Endometrial microvascular endothelial cells (primary cell): Measurements from ENCODE around the gene ATN1. TPM values are rescaled to one million over a fixed set of nuclear protein-coding genes. Genes with fewer than 3 reads are reported as not detected.
"Not testable (repeated sequence)": the region's sequence is repeated elsewhere in the genome, so short reads cannot be mapped to it uniquely, and the experiment has no call there.

Experiments
- in situ Hi-C: cut with HindIII; loops from 2 replicates; pipeline ENCODE4 v1.10.0; 2017; ENCODE audit warnings: low sequenced_read_pairs, low pct_unique_long_range_greater_than_20kb; ENCODE audit errors: inconsistent ontology term
- total RNA-seq: library from RNA; depleted of rRNA; stranded (reverse); fragments of >200 nt; gene quantifications from one replicate; pipeline ENCODE4 v1.2.3, GENCODE V29; 2015; ENCODE audit errors: inconsistent ontology term

ATN1 gene, protein sequence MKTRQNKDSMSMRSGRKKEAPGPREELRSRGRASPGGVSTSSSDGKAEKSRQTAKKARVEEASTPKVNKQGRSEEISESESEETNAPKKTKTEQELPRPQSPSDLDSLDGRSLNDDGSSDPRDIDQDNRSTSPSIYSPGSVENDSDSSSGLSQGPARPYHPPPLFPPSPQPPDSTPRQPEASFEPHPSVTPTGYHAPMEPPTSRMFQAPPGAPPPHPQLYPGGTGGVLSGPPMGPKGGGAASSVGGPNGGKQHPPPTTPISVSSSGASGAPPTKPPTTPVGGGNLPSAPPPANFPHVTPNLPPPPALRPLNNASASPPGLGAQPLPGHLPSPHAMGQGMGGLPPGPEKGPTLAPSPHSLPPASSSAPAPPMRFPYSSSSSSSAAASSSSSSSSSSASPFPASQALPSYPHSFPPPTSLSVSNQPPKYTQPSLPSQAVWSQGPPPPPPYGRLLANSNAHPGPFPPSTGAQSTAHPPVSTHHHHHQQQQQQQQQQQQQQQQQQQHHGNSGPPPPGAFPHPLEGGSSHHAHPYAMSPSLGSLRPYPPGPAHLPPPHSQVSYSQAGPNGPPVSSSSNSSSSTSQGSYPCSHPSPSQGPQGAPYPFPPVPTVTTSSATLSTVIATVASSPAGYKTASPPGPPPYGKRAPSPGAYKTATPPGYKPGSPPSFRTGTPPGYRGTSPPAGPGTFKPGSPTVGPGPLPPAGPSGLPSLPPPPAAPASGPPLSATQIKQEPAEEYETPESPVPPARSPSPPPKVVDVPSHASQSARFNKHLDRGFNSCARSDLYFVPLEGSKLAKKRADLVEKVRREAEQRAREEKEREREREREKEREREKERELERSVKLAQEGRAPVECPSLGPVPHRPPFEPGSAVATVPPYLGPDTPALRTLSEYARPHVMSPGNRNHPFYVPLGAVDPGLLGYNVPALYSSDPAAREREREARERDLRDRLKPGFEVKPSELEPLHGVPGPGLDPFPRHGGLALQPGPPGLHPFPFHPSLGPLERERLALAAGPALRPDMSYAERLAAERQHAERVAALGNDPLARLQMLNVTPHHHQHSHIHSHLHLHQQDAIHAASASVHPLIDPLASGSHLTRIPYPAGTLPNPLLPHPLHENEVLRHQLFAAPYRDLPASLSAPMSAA (N-terminal part only)
- total RNA-seq: 26.8 TPM

DNA sequence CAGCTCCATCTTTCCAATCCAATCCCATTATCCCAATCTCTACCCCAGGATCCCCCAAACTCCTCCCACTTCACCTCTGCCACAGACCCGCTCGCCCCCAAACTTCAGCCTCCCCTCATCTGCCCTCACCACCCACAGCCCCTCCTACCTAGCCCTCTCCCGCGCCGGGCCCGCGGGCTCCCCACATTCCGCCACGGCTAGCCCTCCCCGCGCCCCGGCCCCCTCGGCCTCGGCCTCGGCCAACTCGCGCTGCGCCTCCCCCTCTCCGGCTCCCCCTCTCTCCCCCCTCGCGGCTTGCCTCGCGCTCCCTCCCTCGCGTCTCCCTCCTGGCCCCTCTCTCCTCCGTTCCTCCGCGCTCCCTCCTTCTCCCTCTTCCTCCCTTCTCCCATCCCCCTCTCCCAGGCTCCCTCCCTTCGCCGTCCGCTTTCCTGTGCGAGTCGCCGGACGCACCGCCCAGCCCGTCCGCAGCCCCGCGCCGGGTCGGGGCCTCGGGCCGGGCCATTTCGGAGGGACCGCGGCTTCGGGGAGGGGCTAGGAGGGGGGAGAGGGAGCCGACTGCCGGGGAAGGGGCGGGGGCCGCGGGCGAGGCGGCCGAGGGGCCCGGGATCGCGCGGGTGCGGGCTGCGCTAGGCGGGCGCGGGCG lies at the start of gene ATN1:
ATN1 (plus strand) TSS at position 581 of the 643 bp plus-strand sequence. CDS start 6,043 bp downstream, outside the sequence.
- in situ Hi-C loops: no loop called here

DNA sequence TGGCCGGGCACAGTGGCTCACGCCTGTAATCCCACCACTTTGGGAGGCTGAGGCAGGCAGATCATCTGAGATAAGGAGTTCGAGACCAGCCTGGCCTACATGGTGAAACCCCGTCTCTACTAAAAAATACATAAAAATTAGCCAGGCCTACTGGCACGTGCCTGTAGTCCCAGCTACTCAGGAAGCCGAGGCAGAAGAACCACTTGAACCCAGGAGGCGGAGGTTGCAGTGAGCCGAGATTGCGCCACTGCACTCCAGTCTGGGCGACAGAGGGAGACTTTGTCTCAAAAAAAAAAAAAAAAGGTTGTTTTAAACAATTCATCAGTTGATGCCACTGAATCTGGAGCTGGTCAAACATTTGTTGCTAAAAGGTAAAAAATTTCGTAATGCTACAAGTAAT lies 47.9 kb upstream of the ATN1 start:
- in situ Hi-C loops: not testable (repeated sequence)

DNA sequence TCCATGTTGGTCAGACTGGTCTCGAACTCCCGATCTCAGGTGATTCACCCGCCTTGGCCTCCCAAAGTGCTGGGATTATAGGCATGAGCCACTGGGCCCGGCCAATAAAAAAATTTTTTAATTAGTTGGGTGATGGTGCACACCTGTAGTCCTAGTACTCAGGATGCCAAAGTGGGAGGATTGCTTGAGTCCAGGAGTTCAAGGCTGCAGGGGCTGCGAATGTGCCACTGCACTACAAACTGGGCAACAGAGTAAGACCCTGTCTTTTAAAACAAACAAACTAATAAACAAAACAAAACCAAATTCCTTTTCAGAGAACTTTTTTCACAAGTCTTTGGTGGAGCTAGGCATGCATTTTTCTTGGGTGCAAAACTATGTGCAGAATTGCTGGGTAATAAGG lies 44.5 kb upstream of the ATN1 start:
- in situ Hi-C loops: no loop called here

DNA sequence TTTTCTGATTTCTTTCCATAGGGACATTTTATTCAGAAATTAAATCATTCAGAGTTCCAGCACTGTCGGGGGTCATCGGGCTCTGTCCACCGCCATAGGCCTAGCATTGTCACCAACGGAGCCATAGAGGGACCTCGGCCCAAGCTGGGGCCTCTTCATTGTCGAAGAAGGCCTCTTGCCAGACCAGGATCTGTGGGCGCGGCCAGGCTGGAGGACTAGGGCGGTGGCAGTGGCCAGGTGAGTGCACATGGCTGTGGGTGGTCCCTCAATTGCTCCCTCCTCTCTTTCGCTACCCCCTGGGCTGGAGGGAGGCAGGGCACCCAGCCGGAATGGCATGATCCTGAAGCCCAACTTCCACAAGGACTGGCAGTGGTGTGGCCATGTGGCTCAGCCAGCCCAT lies 44.1 kb upstream of the ATN1 start:
- in situ Hi-C loops: no loop called here

DNA sequence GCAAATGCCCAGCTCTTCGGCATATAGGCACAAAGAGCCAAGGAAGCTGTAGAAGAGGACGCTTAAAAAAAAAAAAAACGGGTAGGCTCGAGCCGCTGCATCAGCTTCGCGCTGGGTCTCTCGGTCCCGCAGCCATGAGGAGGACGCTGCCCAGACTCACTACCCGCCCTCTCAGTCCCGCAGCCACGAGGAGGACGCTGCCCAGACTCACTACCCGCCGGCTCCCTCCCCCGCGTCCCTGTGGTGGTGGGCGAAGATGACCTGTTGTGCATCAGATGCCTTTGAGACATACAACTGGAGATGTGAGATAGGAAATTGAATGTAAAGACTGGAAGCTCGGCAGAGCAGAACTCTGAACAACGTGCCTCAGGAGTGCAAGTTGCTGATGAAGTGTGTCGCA lies 43.2 kb upstream of the ATN1 start:
- in situ Hi-C loops: no loop called here

DNA sequence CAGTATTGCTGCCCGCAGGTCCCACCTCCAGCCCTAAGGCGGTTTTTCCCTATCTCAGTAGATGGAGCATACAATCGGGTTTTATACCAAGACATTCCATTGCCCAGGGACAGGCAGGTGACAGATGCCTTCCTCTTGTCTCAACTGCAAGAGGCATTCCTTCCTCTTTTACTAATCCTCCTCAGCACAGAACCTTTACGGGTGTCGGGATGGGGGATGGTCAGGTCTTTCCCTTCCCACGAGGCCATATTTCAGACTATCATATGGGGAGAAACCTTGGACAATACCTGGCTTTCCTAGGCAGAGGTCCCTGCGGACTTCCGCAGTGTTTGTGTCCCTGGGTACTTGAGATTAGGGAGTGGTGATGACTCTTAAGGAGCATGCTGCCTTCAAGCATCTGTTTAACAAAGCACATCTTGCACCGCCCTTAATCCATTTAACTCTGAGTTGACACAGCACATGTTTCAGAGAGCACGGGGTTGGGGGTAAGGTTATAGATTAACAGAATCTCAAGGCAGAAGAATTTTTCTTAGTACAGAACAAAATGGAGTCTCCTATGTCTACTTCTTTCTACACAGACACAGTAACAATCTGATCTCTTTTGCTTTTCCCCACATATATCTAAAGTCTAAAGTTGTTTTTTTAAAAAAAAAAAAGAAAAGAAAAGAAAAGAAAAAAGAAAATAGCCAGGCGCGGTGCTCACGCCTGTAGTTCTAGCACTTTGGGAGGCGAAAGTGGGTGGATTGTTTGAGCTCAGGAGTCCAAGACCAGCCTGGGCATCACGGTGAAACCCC lies 41.4 kb upstream of the ATN1 start:
- in situ Hi-C loops: not testable (repeated sequence)

DNA sequence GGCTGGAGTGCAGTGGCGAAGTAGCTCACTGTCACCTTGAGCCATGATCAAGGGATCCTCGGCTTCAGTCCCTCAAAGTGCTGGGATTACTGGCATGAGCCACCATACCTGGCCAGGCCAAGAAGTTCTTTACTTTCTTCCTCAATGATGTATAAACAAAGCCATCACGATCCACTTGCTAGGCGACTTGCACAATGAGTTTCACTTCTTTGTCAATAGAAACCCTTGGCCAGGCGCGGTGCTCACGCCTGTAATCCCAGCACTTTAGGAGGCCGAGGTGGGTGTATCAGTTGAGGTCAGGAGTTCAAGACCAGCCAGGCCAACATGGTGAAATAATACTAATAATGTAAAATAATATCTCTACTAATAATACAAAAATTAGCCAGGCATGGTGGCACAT lies 40.3 kb upstream of the ATN1 start:
- in situ Hi-C loops: no loop called here

DNA sequence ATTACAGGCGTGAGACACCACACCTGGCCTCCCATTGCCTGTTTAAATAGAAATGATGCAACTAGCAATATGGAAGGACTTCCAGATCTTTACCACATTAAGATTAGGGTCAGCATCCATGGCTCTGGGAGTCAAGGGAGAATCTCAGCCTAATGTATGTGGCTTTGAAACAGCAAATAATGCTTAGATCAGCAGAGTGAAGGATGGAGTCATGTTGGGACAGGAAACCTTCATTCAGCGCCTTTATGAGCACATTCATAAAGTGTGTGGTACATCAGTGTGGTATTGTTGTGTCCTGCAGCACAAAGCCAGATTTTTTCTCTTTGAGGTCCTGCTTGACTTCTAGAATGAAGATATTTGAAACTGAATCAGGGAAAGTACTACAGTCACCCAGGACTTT lies 39.4 kb upstream of the ATN1 start:
- in situ Hi-C loops: no loop called here

DNA sequence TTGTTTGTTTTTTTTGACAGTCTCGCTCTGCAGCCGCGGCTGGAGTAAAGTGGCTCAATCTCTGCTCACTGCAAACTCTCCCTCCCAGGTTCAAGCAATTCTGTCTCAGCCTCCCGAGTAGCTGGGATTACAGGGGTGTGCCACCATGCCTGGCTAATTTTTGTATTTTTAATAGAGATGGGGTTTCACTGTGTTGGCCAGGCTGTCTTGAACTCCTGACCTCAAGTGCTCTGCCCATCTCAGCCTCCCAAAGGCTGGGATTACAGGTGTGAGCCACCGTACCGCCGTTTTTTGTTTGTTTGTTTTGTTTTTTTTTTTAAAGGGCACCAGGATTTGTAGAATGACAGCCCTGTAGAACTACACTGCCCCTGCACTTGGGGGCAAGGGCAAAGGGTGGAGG lies 39.0 kb upstream of the ATN1 start:
- in situ Hi-C loops: not testable (repeated sequence)

DNA sequence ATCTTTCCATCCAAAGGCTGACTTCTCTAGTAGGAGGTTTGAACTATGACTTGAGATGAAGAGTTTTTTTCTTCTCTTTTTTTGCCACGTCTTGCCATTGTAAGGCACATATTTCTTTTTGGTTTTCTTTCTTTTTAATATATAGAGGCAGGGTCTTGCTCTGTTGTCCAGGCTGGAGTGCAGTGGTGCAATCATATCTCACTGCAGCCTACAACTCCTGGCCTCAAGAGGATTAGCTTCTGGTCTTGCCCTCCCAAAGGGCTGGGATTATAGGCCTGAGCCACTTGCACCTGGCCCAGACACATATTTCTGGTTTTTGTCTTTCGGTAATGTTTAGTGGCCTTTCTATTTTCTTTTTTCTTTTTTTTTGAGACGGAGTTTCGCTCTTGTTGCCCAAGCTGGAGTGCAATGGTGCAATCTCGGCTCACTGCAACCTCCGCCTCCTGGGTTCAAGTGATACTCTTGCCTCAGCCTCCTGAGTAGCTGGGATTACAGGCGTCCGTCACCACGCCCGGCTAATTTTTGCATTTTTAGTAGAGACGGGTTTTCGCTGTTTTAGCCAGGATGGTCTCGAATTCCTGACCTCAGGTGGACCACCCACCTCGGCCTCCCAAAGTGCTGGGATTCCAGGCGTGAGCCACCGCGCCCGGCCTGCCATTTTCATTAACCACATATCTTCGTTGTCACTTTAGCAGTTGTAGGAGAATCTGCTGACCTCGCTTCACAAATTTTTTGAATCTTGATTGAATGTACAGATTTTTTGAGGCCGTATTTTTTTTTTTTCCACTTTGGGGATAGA lies 37.8 kb upstream of the ATN1 start:
- in situ Hi-C loops: not testable (repeated sequence)

DNA sequence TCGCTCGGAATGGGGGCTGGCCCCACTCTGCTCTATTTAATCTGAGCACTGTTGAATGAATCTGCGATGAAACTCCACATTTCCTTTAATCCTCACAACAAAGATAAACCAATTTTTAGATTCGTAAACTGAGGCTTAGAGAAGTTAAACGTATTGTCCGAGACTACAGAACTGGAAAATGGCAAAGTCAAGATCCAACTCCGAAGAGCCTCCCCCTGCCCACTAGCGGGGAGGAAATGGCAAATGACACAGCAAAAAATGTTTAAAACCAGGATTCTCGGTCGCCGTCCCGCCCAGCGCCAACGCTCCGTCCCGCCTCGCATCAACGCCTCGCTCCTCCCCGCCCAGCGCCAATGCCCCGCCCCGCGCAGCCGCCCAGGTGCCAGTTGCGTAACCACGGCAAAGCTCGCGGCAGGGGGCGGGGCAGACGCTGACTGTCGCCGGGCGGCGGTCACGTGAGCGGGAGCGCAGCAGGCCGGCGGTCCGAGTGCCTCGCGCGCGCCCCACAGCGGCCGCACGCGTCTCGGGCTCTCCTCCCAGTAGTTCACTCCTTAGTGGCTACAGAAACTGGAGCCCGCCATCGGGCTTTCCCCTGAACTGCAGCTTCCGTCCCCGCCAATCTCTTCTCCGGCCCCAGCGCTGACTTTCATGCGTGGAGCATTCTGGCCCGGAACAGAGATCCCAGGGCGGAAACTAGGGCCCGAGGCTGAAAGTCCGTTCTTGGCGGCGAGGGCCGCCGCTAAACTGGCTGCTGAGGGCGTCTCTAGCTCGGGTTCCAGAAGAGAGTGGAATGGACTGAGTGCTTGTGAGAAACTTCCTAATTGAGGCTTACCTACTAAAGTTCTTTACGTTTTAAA lies 36.7 kb upstream of the ATN1 start:
- in situ Hi-C loops: no loop called here

DNA sequence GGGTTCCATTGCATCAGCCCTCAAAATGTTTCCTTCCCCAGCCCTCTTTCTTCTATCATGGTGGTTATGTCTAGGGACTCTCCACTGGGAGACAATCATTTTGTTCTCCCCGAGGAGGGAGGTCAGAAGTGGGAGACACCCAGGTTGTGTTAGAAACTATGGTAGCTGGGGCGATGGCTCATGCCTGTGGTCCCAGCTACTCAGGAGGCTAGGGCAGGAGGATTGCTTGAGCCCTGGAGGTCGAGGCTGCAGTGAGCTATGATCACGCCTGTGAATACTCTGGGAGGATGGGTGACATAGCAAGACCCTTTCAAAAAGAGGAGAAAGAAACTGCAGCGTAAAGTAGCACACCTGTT lies 36.1 kb upstream of the ATN1 start:
- in situ Hi-C loops: no loop called here

DNA sequence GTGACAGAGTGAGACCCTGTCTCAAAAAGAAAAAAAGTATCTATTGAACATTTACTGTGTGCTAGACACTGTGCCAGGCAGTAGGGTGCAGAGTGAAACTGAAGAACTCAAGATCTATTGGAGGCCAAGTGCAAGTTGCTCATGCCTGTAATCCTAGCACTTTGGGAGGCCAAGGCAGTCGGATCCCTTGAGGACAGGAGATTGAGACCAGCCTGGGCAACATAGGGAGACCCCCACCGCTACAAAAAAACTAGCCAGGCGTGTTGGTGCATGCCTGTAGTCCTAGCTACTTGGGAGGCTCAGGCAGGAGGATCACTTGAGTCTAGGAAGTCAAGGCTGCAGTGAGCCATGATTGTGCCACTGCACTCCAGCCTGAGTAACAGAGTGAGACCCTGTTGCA lies 35.1 kb upstream of the ATN1 start:
- in situ Hi-C loops: not testable (repeated sequence)

DNA sequence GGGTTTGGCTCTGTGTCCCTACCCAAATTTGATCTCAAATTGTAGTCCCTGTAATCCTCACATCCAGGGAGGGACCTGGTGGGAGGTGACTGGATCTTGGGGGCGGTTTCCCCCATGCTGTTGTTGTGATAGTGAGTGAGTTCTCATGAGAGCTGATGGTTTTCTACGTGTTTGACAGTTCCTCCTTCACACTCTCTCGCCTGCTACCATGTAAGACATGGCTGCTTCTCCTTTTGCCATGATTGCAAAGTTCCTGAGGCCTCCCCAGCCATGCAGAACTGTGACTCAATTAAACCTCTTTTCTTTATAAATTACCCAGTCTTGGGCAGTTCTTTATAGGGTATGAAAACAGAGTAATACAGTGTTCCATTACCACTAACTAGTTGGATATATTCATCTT lies 33.4 kb upstream of the ATN1 start:
- in situ Hi-C loops: no loop called here

DNA sequence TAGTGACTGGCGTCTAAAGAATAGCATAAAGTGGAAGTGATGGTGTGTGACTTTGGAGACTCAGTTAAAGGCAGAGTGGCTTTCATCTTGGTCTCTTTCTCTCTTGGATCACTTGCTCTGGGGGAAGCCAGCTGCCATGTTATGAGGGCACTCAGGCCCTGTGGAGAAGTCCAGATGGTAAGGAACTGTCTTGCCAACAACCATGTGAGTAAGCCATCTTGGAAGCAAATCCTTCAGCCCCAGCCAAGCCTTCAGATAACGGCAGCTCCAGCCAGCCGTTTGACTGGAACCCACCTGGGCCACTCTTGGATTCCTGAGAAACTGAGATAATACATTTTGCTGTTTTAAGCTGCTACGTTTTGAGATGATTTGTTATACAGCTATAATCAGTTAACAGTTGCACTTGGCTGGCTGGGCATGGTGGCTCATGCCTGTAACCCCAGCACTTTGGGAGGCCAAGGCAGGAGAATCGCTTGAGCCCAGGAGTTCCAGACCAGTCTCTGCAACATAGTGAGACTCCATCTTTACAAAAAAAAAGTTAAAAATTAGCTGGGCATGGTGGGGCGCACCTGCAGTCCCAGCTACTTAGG lies 30.8 kb upstream of the ATN1 start:
- in situ Hi-C loops: no loop called here

DNA sequence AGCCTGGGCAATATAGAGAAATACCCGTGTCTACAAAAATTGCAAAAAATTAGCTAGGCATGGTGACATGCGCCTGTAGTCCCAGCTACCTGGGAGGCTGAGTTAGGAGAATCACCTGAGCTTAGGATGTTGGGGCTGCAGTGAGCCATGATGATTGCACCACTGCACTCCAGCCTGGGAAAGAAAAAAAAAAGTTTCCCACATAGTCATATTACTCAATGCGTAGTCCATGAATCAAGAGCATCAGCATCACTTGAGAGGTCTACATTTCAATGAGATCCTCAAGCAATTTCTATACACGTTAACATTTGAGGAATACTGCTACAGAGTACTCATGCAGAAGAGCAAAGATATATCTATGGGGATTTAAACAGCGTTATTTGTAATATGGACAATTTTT lies 28.3 kb upstream of the ATN1 start:
- in situ Hi-C loops: no loop called here
